ENCODE results near the gene EHBP1. TPM values are rescaled to one million over a fixed set of nuclear protein-coding genes. Genes with fewer than 3 reads are reported as not detected.

The EHBP1 gene
- 51.1 TPM for polyA plus RNA-seq (ENCODE audit: insufficient read length)
- long read RNA-seq, donor 1: 0 reads
- long read RNA-seq, donor 2, partial matches to known transcripts: 0 of 3 reads
- long read RNA-seq, donor 2, other reads (novel, unspliced or antisense): 0 of 3 reads
- long read RNA-seq, donor 3: 0 reads
- long read RNA-seq, donor 4: 0 reads
- long read RNA-seq, donor 5, full-length matches to known transcripts: 3 of 3 reads
- long read RNA-seq, donor 5, partial matches to known transcripts: 0 of 3 reads
- long read RNA-seq, donor 5, other reads (novel, unspliced or antisense): 0 of 3 reads
- long read RNA-seq, donor 6, full-length matches to known transcripts: 2 of 2 reads
- long read RNA-seq, donor 6, partial matches to known transcripts: 0 of 2 reads
- long read RNA-seq, donor 6, other reads (novel, unspliced or antisense): 0 of 2 reads
- long read RNA-seq, donor 7, full-length matches to known transcripts: 7 of 7 reads
- long read RNA-seq, donor 7, partial matches to known transcripts: 0 of 7 reads
- long read RNA-seq, donor 7, other reads (novel, unspliced or antisense): 0 of 7 reads
- long read RNA-seq, donor 8, partial matches to known transcripts: 0 of 3 reads
- long read RNA-seq, donor 8, other reads (novel, unspliced or antisense): 0 of 3 reads

DNA sequence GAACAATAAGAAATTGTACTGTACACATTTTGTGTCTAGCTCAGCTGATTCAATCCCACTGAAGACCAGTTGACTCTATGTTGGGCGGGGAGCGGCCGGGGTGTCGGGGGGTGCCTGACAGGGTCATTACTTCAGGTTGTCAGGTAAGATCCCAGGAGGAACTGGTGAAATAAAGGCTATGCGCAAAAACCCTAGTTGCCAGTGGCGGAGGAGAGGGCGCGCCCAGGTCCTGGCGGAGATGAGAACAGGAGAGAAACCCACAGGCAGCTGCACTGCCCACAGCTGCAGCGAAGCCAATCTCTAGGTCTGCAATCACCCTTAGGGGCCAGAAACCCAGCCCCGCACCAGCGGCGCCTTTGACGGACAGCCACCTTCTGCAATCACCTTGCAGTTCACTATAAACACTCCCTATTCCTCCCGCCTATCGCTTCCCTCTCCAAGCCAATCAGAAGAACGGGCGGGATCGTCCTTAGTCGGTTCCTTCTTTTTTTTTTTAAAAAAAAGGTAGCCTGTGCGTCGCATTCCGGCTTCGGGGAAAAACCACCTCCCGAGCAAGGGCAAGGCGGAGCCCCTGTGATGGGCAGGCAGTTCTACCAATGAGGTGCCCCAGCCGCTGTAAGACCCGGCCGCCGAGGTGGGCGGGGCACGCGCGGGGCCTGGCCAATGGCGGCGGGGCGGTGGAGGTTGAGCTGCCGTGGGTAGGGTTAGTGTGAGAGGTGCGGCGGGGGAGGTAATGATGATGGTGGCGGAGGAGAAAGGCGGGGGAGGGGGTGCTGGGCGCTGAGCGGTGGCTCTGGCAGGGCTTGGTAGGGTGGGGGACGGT, at the start of gene EHBP1:
TSS of gene EHBP1 (plus strand) at position 707 of the 823 bp plus-strand sequence. CDS start 1,479 bp downstream, outside the sequence.
- DNase-seq: peak; percentile 99

DNA sequence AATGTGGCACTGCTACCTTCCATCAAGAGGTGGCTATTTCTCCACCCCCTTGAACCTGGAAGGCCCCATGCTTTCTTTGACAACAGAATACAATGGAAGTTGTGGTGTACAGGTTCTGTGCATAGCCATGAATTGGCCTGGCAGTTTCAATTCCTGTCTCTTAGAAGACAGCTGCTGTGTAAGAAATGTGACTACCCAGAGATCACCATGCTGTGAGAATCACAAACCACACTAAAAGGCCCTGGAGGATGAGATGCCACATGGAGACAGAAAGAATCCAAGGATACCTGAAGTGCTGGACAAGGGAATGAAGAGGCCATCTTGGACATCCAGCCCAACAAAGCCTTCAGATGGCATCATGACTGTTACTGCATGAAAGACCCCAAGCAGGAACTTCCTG, 47.7 kb upstream of the EHBP1 start:
- DNase-seq: no peak

DNA sequence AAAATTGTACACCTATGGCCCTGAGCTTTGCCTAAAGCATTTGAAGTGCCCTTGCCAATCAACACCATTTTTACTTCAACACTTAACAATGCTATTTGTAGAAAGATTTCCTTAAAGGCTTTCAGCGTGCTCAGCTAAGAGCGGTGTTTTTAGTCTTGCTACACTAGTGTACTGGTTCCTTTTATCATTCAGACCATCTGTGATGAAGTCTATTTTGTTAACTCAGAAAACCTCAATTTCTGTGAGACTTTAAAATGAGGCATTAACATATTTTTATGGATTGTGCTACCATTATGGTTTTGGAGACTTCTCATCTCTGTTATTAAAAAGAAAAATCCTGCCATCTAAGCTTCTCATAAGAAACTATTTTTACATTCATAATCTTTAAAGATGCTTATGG, 46.6 kb upstream of the EHBP1 start:
- no peak for DNase-seq

DNA sequence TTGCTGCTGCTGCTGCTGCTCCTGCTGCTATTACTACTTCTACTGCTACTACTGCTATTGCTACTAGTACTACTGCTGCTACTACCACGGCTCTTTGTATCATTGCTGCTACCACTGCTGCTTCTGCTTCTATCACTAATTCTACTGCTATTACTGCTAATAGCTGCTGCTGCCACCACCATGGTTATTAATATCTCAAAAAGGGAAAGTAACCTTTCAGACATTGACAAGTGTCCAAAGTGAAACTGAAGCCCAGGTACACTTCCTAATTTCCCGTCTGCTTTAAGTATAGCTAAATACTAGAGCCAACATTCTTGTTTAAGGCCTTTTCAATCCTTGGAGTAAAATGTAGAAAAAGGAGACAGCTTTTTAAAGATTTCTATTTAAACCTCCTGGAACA, 45.4 kb upstream of the EHBP1 start:
- DNase-seq: no peak

DNA sequence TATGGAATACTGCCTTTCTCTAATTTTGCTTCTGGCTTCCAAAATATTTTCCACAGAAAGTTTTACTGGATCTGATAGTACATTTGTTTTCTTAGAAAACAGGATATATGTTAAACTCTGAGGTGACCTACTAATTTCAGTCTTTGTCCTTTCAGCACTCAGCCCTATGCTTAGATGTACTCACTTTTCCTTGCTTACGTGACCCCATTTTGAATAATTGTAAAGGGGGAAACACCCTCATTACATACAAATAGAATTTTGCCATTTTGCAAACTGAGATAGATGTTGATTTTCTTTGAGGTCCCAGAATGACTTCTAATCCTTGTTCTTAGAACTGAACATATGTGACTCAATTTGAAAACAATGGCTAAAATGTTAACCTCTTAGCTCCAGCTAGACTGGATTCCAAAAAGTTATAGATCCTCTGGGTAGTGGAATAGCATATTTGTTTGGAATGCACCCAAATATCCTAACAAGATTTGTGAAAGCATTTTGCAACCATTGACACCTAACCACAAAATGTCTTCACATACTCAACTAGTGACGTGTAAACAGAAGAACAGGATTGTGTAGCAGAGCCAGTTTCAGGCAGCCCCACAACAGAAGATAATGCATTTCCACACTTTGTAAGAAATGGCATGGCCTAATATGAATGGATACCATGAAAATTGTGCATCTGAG, 44.8 kb upstream of the EHBP1 start:
- no peak for DNase-seq

DNA sequence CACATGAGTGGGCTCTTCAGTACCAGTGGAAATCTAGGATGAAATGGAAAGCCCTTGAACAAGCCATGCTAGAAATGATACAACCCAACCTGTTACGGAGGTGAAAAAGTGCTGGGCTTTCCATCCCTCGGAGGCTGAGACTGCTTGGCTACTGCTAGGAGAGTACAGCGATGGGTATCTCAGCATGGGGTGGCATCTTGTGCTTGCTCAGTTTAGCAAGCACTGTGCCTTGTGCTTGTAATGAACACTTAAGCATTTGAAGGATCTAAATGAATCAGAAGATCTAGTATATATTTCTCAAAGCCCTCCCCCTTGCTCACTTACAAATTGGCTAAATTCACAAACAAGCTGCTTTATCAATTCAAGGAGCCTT, 44.3 kb upstream of the EHBP1 start:
- DNase-seq: no peak

DNA sequence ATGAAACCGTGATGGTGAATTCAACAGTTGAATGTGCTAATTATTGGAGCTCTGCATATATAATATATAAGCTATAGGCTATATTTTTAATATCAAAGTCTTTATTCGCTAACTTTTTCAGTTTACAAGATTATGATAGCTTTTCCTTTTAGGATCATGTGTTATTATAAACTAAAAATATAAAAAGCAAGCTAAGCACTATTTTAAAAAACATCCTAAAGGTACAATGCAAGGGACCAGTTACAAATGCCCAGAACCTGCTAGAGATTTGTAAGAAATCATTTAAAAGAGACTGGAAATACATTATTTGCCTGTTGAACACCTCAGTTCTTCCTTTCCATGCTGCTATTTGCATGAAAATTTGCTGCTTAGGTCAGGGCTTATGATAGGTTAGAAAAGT, 43.4 kb upstream of the EHBP1 start:
- no peak for DNase-seq

DNA sequence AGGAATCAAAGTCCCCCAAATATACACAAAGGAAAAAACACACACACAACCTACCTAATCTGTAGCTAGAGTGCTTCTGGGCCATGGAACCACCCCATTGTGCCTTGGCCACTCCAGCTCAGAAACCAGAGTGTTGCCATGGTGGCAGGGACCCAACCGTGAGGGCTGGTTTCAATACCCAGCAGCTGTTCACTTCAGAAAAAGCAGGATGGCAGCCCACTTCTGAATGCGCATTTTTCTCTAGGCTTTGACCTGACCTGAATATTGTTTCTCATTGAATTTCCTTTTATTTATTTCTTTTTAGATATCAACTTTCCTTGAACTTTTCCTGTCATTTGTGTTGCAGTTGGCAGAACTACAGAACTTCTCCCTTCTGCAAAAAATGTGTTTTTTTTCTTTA, 43.0 kb upstream of the EHBP1 start:
- DNase-seq: no peak

DNA sequence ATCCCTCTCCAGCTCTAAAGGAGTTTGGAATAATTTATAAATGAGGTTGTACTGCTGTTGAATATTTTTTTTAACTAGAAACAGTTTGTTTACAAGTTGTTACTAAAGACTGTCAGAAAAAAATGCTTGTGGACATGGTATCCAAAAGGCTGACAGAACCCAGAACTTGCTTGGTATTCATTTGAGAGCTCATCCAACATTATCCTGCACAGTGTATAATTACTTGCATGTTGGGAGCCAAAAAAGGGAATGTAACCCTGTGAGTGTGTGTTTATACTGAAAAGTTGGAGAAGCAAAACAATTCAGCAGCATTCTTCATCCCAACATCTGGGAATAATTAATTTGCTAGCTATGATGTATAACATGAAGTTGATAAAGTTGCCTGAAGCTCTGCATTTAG, 42.1 kb upstream of the EHBP1 start:
- peak; percentile 55 for DNase-seq

DNA sequence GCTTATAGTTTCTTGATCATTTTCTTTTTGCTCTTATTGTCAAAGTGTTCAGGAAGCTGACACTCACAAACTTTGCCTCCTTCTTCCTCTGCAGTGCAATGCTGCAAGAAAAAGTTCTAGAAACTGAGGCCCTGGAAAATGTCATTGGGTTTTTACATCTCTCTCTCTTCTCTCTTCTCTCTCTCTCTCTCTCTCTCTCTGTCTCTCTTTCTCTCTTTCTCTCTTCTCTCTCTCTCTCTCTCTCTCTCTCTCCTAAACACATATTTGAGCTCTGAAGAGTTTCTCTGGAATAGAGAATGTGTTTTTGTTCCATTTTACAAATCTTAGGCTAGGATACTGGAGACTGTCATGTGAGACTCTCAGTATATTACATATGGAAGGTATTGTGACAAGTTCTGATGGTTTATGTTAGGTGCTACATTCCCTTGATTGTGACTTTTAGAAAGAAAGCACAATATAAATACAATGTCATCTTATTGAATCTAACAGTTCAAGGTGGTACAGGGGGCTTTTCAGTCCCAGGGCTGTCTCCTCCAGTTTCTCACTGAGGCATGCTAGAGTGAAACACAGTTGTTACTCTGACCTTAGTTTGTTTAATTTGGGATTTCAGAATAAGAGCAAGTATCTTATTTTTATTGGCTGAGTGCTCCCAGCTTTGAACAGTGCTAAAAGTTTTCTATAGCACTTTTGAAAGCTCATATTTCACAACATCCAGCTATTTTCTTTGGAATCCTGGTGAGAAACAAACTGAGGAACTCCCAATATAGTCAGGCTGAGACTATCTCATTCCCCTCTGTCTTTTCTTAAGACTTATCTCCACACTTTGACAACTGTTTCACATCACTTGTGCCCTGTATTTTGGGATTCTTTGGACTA, 41.4 kb upstream of the EHBP1 start:
- DNase-seq: peak; percentile 53

DNA sequence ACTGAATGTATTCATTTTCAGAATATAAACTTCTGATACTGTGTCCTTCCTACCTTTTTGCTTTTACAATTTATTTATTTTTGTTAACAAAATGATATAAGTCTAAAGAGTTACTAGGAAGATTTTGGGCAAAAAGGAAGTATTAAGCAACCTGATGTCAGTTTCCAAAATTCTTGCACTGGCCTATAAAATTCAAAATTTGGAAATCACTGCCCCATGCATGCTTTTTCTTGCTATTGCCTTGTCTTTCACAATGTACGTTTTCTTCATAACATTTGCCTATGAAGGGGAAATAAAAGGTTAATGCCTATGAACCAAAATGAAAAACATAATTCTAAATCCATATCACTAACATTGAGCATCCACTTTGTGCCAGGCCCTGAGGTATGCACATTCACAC, 40.1 kb upstream of the EHBP1 start:
- DNase-seq: no peak

DNA sequence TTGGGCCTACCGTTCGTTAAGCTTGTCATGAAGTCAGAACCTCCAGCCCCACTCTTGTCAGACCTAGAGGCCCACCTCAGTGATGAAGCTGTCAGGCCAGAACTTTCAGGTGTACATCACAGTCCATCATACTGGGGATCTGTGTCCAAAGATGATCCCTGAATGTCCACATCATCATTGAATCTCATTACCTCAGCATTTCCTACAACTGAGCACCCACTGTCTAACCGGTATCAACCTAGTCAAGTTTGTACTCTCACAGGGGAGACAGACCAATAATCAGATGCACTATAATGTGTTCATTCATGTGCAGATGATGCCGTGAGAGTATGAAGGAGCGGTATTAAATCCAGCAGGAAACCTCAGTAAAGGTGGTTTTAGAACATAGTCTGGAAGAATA, 36.3 kb upstream of the EHBP1 start:
- DNase-seq: no peak

DNA sequence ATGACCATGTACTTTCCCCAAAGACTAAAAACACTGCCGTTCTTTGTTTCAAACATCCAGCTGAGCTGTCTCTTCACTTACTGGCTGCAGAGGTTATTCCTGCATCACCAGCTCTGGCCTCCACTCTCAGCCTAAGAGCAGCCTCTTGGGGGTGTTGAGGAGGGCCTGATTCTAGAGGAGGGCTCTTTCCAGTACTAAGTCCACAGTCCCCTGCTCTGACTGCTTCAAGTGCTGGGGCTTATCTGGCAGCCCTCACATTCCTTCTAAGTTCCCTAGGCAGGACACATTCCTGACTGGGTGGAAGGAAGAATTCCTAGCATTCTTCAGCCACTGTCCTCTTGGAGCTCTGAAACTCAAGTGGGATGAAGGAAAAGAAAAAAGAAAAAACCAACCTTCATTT, 32.9 kb upstream of the EHBP1 start:
- DNase-seq: peak; percentile 17

DNA sequence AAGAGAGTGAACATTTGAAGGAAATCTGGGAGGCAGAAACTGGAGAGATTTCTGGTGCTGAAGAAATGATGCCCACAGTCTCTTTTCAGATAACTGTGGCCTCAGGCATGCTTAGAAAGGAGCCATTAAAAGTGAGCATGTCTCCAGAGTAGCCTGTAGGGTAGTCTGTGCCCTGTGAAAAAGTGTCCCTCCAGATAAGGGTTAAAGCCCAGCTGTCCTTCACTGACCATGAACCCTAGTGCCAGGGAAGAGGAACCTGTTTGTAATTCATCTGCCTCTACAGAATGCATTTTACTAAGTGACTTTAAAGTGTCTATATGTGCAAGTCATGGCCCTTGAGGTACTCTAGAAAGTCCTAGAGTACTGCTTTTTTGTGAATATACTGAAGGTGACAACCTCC, 30.5 kb upstream of the EHBP1 start:
- DNase-seq: no peak

DNA sequence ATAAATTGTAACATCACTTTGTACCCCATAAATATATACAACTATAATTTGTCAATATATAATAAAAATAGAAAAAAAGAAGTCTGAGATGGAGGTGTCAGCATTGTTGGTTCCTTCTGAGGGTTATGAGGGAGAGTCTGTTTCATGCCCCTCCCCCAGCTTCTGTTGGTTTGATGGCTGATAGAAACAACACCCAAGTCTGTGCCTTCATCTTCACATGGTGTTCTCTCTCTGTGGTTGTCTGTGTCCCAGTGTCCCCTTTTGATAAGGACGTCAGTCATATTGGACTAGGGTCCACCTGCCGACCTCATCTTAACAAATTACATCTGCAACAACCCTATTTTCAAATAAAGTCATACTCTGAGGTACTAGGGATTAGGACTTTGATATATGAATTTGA, 20.3 kb upstream of the EHBP1 start:
- DNase-seq: no peak

DNA sequence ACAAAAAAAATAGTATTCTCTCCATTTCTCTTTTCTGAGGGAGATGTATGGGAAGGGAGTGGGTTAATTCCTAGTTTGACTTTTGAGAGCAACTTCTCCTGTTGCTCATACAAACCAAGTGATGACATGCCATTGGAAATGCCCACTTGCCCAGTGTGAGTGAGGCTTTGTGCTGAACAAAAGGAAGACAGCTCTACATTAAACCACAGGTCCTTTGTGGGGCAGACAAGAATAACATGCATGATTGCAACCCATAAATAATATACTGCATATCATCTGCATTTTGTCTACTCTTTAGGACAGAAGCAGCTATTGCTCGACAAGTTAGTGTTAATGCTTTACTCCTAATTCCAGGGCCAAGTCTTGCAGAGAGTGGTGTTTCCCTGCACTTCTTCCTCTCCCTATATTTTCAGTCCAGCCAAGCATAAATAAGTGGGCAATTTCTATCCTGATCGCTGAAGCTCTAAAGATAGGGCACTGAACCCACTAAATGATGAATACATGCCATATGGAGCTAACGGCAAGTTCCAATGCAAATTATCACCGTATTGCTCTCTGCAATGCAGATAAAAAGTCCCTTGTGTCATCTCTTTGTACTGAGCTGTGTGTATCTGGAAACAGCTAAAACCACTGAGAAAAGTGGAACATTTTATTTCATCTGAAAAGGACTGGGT, 19.4 kb upstream of the EHBP1 start:
- DNase-seq: no peak

DNA sequence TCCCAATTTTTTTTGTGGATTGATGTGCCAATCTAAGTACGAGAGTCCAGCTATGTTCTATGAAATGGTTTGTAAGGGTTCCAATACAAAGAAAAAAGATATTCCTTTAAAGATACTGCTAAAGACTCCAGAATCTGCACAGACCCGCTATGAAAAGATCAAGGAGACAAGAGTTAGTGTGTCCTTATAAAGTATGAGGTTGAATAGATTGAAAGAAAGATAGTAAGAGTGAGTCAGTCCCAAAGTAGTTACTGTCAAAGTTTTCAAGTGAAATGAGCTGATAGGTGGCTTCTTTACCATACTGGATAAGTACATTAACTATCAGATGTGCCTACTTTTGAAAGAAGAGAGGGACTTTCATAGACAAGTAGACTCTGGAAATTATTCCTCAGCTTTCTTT, 17.9 kb upstream of the EHBP1 start:
- no peak for DNase-seq

DNA sequence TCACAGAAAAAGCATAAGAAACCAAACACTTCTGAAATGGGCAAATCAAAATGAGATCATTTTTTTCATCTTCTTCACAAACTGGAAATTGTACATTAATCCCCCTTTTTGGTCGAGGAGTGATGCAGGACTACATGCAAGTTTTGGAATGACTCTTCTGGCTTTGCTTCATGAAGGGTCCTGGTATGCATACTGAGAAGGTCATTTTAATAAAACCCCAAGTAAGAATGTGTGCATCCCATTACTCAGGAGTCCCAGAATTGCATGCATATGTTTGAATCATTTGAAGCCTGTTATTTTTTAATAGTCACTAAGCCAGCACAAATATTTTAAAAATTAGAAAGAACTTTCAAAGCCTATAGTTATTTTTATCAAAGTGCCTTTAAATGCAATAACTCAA, 16.7 kb upstream of the EHBP1 start:
- no peak for DNase-seq

DNA sequence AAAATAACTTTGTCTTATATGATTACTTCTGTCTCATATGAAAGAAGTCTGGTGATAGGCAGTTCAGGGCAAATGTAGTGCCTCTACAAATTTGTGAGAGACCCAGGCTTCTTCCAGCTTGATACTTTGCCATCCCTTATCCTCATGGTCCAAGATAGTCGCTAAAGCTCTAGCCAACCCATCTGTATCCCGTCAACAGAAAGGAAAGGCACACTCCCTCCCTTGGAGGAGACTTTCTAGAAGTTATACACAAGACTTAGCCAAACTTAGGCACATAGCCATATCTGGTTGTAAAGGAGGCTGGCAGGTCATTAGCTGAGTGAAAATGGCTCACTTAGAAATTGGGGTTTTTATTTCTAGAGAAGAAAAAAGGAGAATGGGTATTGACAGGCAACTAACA, 14.3 kb upstream of the EHBP1 start:
- DNase-seq: no peak

DNA sequence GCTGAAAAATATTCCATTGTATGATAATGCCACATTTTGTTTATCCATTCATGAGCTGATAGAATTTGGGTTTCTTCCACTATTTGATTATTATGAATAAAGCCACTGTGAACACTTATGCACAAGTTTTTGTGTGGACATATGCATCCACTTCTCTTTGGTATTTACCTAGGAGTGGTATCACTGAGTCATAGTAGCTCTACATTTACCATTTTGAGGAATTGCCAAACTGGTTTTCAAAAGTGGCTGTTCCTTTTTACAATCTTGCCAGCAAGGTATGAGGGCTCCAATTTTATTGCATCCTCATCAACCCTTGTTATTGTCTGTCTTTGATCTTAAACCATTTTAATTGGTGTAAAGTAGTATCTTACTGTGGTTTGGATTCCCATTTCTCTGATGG, 13.3 kb upstream of the EHBP1 start:
- DNase-seq: no peak

DNA sequence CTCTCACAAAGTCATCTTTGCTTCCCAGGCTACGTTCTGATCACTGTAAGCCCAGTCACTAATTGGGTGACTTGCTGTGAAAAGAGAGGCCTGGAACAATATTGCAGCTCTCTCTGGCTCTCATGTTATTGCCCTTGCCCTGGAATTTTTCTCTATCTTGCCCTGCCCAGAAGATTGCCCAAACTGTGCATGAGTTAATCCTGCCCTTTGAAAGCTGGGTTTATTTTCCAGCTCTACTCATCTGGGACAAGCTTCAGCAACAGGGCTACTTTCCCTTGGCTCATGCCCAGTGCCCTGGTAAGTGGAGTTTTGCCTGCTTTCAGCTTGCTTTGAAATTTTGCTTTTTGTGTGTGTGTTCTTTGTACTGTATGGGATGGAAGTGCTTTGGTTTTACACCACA, 6.9 kb upstream of the EHBP1 start:
- no peak for DNase-seq
